HEK293T (cell line): ENCODE measurements around the gene CFAP73.

Experiments
- ARNT ChIP-seq: fragments of 450-650 bp; IDR thresholded peaks from 2 replicates; pipeline ENCODE4 v1.6.1; 2017; ENCODE audit warnings: mild to moderate bottlenecking
- BHLHE40 ChIP-seq: fragments of 450-650 bp; IDR thresholded peaks from 2 replicates; pipeline ENCODE4 v1.6.1; 2016; ENCODE audit warnings: mild to moderate bottlenecking, moderate library complexity, borderline replicate concordance
- CTBP1 ChIP-seq: fragments of 450-650 bp; IDR thresholded peaks from 2 replicates; pipeline ENCODE4 v1.6.1; 2016; ENCODE audit warnings: borderline replicate concordance
- ELF4 ChIP-seq: fragments of 450-650 bp; IDR thresholded peaks from 2 replicates; pipeline ENCODE4 v1.6.1; 2017; ENCODE audit warnings: antibody characterized with exemption
- FOXA1 ChIP-seq: fragments of 450-650 bp; IDR thresholded peaks from 2 replicates; pipeline ENCODE4 v1.6.1; 2016; ENCODE audit warnings: mild to moderate bottlenecking
- FOXK2 ChIP-seq: fragments of 450-650 bp; IDR thresholded peaks from 2 replicates; pipeline ENCODE4 v1.6.1; 2016; ENCODE audit warnings: mild to moderate bottlenecking
- FOXM1 ChIP-seq: fragments of 450-650 bp; IDR thresholded peaks from 2 replicates; pipeline ENCODE4 v1.6.1; 2017; ENCODE audit warnings: mild to moderate bottlenecking, borderline replicate concordance
- HDGF ChIP-seq: fragments of 450-650 bp; IDR thresholded peaks from 2 replicates; pipeline ENCODE4 v1.6.1; 2017; ENCODE audit warnings: antibody characterized with exemption, borderline replicate concordance
- L3MBTL2 ChIP-seq: fragments of 450-650 bp; conservative IDR thresholded peaks from 2 replicates; pipeline ENCODE4 v1.6.1; 2016; ENCODE audit warnings: mild to moderate bottlenecking
- LEF1 ChIP-seq: fragments of 450-650 bp; IDR thresholded peaks from 2 replicates; pipeline ENCODE4 v1.6.1; 2017; ENCODE audit warnings: mild to moderate bottlenecking, borderline replicate concordance
- NFRKB ChIP-seq: fragments of 450-650 bp; IDR thresholded peaks from 2 replicates; pipeline ENCODE4 v1.6.1; 2016; ENCODE audit warnings: mild to moderate bottlenecking, moderate library complexity
- SUZ12 ChIP-seq: fragments of 450-650 bp; IDR thresholded peaks from 2 replicates; pipeline ENCODE4 v1.6.1; 2016; ENCODE audit warnings: mild to moderate bottlenecking
- TARDBP ChIP-seq: fragments of 450-650 bp; IDR thresholded peaks from 2 replicates; pipeline ENCODE4 v1.6.1; 2016
- ZNF384 ChIP-seq: fragments of 450-650 bp; IDR thresholded peaks from 2 replicates; pipeline ENCODE4 v1.6.1; 2016

DNA sequence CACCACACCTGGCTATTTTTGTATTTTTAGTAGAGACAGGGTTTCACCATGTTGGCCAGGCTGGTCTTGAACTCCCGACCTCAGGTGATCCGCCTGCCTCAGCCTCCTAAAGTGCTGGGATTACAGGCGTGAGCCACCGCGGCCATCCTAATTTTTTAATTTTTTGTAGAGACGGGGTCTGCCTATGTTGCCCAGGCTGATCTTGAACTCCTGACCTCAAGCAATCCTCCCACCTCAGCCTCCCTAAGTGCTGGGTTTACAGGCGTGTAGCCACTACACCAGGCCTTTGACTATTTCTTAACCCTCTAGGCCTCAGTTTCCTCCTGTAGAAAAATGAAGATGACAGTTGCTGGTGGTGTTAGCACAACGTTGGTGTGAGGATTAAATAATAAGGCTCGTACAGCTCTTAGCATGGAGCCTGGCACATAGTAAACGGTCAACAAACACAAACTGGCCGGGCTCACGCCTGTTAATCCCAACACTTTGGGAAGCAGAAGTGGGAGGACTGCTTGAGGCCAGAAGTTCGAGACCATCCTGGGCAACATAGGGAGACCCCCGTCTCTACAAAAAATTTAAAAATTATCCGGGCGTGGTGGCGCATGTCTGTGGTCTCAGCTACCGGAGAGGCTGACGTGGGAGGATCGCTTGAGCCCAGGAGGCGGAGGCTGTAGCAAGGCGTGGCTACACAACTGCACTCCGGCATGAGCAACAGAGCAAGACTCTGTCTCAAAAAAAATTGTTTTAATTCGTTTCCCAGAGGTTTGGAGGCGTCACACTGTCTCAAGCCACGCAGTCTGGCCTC is 34.8 kb downstream of the CFAP73 start:
- no peak for TF ChIP-seq SUZ12
- TF ChIP-seq TARDBP: no peak
- no peak for TF ChIP-seq FOXM1
- TF ChIP-seq ZNF384: no peak
- TF ChIP-seq BHLHE40: no peak
- TF ChIP-seq NFRKB: no peak
- no peak for TF ChIP-seq ELF4
- no peak for TF ChIP-seq ARNT
- TF ChIP-seq L3MBTL2: no peak
- TF ChIP-seq LEF1: no peak
- no peak for TF ChIP-seq CTBP1
- no peak for TF ChIP-seq HDGF
- no peak for TF ChIP-seq FOXA1
- TF ChIP-seq FOXK2: no peak
